Upper lobe of right lung (tissue), 1 donor: ENCODE data around the gene SLC22A14. TPM values are rescaled to one million over a fixed set of nuclear protein-coding genes. Genes with fewer than 3 reads are reported as not detected.
"Not testable (repeated sequence)": the region's sequence is repeated elsewhere in the genome, so short reads cannot be mapped to it uniquely, and the experiment has no call there.

Experiments
- ATAC-seq: fragments of 200-7000 bp; cut with Tn5 transposase; one replicate; pipeline ENCODE4 v1.9.1; 2020; ENCODE audit warnings: mild to moderate bottlenecking, moderate library complexity
- DNase-seq: peaks from one replicate; pipeline ENCODE4 v3.0.0-alpha.2; 2020
- H3K27ac ChIP-seq: fragments of 200-600 bp; one replicate; pipeline ENCODE4 v1.8.0; 2022
- H3K27me3 ChIP-seq: fragments of 200-600 bp; one replicate; pipeline ENCODE4 v1.8.0; 2022; ENCODE audit warnings: mild to moderate bottlenecking
- H3K36me3 ChIP-seq: fragments of 200-600 bp; one replicate; pipeline ENCODE4 v1.8.0; 2022
- H3K4me1 ChIP-seq: fragments of 200-600 bp; one replicate; pipeline ENCODE4 v1.8.0; 2022
- H3K4me3 ChIP-seq: fragments of 200-600 bp; one replicate; pipeline ENCODE4 v1.8.0; 2022; ENCODE audit warnings: mild to moderate bottlenecking
- H3K9me3 ChIP-seq: fragments of 200-600 bp; one replicate; pipeline ENCODE4 v1.8.0; 2022
- intact Hi-C: fragments of 100-400 bp; cut with DNase I; formaldehyde crosslinking; loops from one replicate; pipeline ENCODE4 v1.11.0; 2022
- total RNA-seq: library from RNA; stranded (reverse); fragmentation: NEBNext Ultra II Directional; extraction: Animal tissue kit (Norgen Biotek cat#: 25700); gene quantifications from one replicate; pipeline ENCODE4 v1.2.1, GENCODE V29; 2021
- TF ChIP-seq, protein P1 (sequence below): fragments of 200-600 bp; IDR thresholded peaks from one replicate; pipeline ENCODE4 v1.8.0; 2022; ENCODE audit warnings: antibody characterized with exemption
- donor health status: DM: no; HTN: yes; CAD: no; lungs with severe emphysema.

Gene SLC22A14
- total RNA-seq, 1 donor from 2014 or later = 0.20 TPM

DNA sequence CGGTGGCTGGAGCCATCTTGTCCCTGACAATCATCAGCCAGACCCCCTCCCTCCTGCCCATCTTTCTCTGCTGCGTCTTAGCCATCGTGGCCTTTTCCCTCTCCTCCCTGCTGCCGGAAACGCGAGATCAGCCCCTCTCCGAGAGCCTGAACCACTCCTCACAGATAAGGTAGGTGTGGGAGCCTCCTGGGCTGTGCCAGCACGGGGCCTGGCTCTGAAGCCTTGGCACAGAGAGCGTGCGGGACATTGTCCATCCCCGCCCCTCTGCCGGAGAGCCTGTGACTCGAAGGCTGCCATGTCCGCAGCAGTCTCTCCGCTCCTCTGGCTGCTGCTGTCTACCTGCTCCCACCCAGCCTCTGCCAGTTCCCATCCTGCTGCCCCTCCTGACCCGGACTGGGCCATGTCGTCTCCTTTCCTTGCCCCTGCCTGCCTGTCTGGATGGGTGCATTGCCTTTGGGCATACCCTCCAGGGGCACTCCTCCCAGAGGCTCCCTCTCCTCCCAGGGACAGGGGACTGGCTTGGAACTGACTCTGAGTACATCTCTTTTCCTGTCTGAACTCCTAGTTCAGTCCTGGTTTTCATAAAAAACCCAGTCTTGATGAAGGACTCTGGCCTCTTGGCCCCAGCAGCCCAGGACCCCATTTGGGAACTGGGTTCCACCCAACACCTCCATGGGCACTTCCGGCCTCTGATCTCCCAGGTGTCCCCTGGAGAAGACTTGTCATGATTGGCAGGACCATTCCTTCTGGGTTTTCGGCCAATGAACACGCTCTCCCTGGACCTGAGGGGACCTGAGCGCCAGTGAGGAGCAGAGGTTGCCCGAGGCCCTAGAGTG lies 34.5 kb downstream of the SLC22A14 start:
- H3K36me3 ChIP-seq = no peaks in the 10 kb centered on the region
- no peak overlapping the region for H3K27ac ChIP-seq
- no peaks in the 10 kb centered on the region for H3K27me3 ChIP-seq
- no peak overlapping the region for H3K4me3 ChIP-seq
- intact Hi-C loops = no loop called here
- TF ChIP-seq, protein P1, sequence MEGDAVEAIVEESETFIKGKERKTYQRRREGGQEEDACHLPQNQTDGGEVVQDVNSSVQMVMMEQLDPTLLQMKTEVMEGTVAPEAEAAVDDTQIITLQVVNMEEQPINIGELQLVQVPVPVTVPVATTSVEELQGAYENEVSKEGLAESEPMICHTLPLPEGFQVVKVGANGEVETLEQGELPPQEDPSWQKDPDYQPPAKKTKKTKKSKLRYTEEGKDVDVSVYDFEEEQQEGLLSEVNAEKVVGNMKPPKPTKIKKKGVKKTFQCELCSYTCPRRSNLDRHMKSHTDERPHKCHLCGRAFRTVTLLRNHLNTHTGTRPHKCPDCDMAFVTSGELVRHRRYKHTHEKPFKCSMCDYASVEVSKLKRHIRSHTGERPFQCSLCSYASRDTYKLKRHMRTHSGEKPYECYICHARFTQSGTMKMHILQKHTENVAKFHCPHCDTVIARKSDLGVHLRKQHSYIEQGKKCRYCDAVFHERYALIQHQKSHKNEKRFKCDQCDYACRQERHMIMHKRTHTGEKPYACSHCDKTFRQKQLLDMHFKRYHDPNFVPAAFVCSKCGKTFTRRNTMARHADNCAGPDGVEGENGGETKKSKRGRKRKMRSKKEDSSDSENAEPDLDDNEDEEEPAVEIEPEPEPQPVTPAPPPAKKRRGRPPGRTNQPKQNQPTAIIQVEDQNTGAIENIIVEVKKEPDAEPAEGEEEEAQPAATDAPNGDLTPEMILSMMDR = no peak
- DNase-seq = no peak
- no peaks in the 10 kb centered on the region for H3K9me3 ChIP-seq
- no peaks in the 10 kb centered on the region for H3K4me1 ChIP-seq
- no peak for ATAC-seq

DNA sequence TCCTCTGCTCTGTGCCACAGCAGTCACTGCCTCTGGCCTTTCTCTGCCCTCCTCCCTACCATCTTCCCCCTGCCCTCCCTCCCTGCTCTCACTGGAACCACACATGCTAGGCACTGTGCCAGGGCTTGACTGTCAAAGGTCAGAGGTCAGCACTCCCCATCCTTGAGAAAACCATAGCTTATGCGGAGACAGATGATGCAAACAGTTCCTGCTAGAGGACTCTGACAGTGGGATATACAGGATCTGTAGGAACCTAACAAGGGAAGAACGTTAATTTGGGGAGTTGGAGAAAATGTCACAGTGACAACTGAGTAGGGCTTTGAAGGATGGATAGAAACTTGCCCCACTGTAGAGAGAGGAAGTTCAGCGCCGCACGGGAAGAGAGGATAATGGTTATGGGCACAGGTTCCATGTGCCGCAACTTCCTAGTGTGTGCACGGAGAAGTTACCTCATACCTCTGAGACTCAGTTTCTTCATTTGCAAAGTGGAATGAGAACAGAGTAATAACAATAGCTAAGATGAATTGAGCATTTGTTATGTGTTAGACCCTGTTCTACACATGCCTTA lies 35.2 kb downstream of the SLC22A14 start:
- no peaks in the 10 kb centered on the region for H3K36me3 ChIP-seq
- H3K27ac ChIP-seq = no peak overlapping the region
- H3K27me3 ChIP-seq = no peaks in the 10 kb centered on the region
- TF ChIP-seq, protein P1 = no peak
- H3K9me3 ChIP-seq = no peaks in the 10 kb centered on the region
- H3K4me3 ChIP-seq = no peak overlapping the region
- H3K4me1 ChIP-seq = no peaks in the 10 kb centered on the region
- ATAC-seq (no peak), DNase-seq (no peak)
- intact Hi-C loops = no loop called here

DNA sequence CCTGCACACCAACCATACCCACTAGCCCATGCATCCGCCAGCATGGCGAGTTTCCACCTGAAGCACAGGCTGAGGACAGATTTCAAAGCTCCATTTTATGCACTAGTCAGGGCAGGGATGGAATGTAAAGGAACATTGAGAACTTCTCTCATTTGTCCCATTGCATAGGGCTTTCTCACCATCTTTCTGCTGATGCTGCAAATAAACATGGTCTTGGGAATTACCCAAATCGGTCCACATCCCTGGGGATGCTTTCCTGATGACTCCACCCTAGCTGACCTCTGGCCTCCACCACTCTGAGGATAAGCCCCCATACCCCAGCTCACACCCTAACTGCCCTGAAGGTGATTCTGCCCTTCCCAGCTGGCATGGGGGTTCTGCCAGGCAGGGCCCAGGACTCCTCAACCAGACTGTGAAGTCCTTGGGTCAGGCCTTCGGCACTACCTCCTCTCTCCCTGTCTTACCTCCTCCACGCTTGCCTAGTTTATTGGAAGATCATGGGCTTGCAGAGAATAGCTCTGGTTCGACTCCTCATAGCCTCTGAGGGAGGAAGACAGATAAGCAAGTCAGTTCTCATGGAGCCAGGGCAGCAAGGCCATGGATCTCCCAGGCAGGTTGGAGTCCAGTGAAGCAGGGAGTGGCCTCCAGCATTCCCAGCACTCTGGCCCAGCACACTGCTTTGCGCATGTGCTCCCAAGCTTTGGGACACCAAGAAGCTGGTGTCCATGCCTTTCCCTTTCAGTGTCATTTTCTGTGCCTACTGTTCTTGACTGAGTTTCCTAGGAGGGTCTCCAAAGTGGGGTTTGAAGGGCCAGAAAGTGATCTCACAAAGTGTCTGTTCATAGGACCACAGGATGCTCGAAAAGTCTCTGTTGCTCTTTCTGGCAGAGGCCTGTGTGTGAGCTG lies 36.9 kb downstream of the SLC22A14 start:
- no peaks in the 10 kb centered on the region for H3K4me1 ChIP-seq
- H3K4me3 ChIP-seq = no peak overlapping the region
- no peaks in the 10 kb centered on the region for H3K27me3 ChIP-seq
- no peak for DNase-seq
- no peak for ATAC-seq
- intact Hi-C loops = no loop called here
- TF ChIP-seq, protein P1 = no peak
- no peak overlapping the region for H3K27ac ChIP-seq
- no peaks in the 10 kb centered on the region for H3K9me3 ChIP-seq
- H3K36me3 ChIP-seq = no peaks in the 10 kb centered on the region

DNA sequence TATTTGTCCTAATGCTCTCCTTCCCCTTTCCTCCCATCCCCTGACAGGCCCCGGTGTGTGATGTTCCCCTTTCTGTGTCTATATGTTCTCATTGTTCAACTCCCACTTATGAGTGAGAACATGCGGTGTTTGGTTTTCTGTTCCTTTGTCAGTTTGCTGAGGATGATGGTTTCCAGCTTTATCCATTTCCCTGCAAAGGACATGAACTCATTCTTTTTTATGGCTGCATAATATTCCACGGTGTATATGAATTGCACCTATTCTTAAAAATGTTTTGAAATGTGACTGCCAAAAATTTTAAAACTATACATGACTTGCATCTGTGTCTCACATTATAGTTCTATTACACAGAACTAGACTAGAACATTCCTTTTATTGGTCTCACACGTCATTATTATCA lies 38.5 kb downstream of the SLC22A14 start:
- H3K9me3 ChIP-seq, H3K36me3 ChIP-seq, H3K4me3 ChIP-seq, H3K27me3 ChIP-seq, H3K4me1 ChIP-seq, DNase-seq, intact Hi-C loops, ATAC-seq, H3K27ac ChIP-seq: not testable (repeated sequence)

DNA sequence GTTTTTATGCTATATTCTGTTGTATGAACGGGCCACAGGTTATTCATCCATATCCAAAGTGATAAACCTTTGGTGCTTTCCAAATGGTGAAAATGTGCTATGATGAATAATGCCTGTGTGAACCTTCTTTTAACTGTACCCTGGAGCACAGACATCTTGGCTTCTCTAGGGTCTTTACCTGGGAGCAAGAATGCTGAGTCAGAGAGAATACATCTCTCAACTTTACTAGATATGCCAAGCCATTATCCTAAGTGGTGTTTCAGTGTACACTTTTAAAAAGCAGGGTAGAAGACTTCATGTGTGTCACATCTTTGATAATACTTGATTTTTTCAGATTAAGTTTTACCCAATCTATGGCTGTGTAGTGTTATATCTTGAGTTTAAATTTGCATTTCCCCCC lies 41.0 kb downstream of the SLC22A14 start:
- H3K36me3 ChIP-seq = no peaks in the 10 kb centered on the region
- DNase-seq (no peak), ATAC-seq (no peak)
- TF ChIP-seq, protein P1 = no peak
- no peaks in the 10 kb centered on the region for H3K27me3 ChIP-seq
- H3K4me1 ChIP-seq = no peaks in the 10 kb centered on the region
- H3K27ac ChIP-seq = no peak overlapping the region
- H3K4me3 ChIP-seq = no peak overlapping the region
- intact Hi-C loops = no loop called here
- no peaks in the 10 kb centered on the region for H3K9me3 ChIP-seq

DNA sequence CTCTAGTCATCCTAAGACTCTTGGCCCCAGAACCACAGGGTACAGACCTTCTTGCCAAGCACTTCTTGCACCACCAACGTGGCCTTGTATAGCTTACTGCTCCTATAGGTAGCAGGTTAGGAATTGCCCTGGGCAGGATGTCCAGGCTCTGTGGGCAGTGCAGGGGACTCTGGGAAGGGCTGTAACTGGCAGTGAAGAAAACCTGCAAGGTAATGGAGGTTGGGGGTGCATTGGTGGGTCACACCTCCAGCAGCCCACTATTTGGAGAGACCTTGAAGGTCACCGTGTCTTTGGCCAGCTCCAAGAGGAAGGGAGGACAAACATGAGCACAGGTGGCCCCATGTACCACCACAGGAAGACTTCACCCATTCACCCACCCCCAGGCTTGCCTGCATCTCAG lies 43.2 kb downstream of the SLC22A14 start:
- no peak overlapping the region for H3K27ac ChIP-seq
- H3K4me1 ChIP-seq = no peaks in the 10 kb centered on the region
- no peaks in the 10 kb centered on the region for H3K9me3 ChIP-seq
- H3K27me3 ChIP-seq = no peaks in the 10 kb centered on the region
- intact Hi-C loops = no loop called here
- ATAC-seq (no peak), DNase-seq (no peak)
- TF ChIP-seq, protein P1 = no peak
- no peaks in the 10 kb centered on the region for H3K36me3 ChIP-seq
- no peak overlapping the region for H3K4me3 ChIP-seq
